T-helper 17 cell (primary cell): ENCODE measurements around the gene LRRC4. TPM values are rescaled to one million over a fixed set of nuclear protein-coding genes. Genes with fewer than 3 reads are reported as not detected.
A peak's percentile ranks its signal among the peaks of the same experiment; 100 is the strongest.

Experiments used
- ATAC-seq: fragments of 150-1000 bp; cut with Tn5 transposase; 2 replicates; pipeline ENCODE4 v1.10.0; 2021; ENCODE audit warnings: mild to moderate bottlenecking, moderate library complexity
- DNase-seq, 3 donors: peaks; one replicate each; pipeline versions ENCODE4 v3.0.0 to v3.0.0-alpha.2; 2020 to 2021
- H3K9me3 ChIP-seq: one replicate; pipeline ENCODE4 v1.7.0; 2013; ENCODE audit warnings: low read length, mild to moderate bottlenecking; ENCODE audit not compliant: control insufficient read depth, poor library complexity, severe bottlenecking
- H3K27ac Mint-ChIP-seq: one replicate; pipeline ENCODE4 v1.8.0; 2022; ENCODE audit warnings: mild to moderate bottlenecking, moderate library complexity, mixed read lengths
- H3K27me3 Mint-ChIP-seq: one replicate; pipeline ENCODE4 v1.8.0; 2022; ENCODE audit warnings: mixed read lengths
- H3K36me3 Mint-ChIP-seq: one replicate; pipeline ENCODE4 v1.8.0; 2022; ENCODE audit warnings: low read depth, mixed read lengths
- H3K4me1 Mint-ChIP-seq: one replicate; pipeline ENCODE4 v1.8.0; 2022; ENCODE audit warnings: mild to moderate bottlenecking, mixed read lengths
- H3K4me3 Mint-ChIP-seq: one replicate; pipeline ENCODE4 v1.8.0; 2022; ENCODE audit warnings: mild to moderate bottlenecking, moderate library complexity, mixed read lengths
- total RNA-seq, 4 donors: library from RNA in 2 of 4; stranded (reverse) in 2 of 4; gene quantifications; one replicate each; pipeline ENCODE4 v1.2.3 and lab custom pipeline; 2022 to 2026

LRRC4 gene
- total RNA-seq (under 1 TPM; 0.34 to 0.57 TPM), total RNA-seq (lab: John Stamatoyannopoulos, UW) (0 to 0.30 reads per million in 2 donors)

- Mint-ChIP-seq H3K27me3 (peaks cover 6% of the 10 kb centered on the region), H3K36me3 (peaks cover 2% of the 10 kb centered on the region)
Observed at GRCh38 chr7:128030654-128031611, at the start of gene LRRC4. Gene LRRC4 (minus strand): TSS chr7:128031437. CDS start chr7:128030640, 797 bp downstream.

GRCh38 chr7:128080169-128080568 is 48.9 kb upstream of the LRRC4 start:
- Mint-ChIP-seq H3K4me3 (no peak overlapping the region), H3K27ac (peak overlapping the region; percentile 51), H3K27me3 (no peaks in the 10 kb centered on the region), H3K4me1 (no peaks in the 10 kb centered on the region), H3K36me3 (no peaks in the 10 kb centered on the region)
- H3K9me3 ChIP-seq = no peaks in the 10 kb centered on the region
- DNase-seq (no peak), ATAC-seq (no peak)

More at GRCh38 chr7:128030654-128031611, at the start of gene LRRC4:
- DNase-seq (no peak), ATAC-seq (peak; percentile 44)
- peaks cover 23% of the 10 kb centered on the region for H3K4me1 Mint-ChIP-seq
- no peaks in the 10 kb centered on the region for H3K9me3 ChIP-seq
- no peak within 1 kb of the TSS for H3K27ac Mint-ChIP-seq
- peak within 1 kb of the TSS; percentile 93 for H3K4me3 Mint-ChIP-seq

- no peaks in the 10 kb centered on the region for H3K9me3 ChIP-seq
- H3K27ac Mint-ChIP-seq = peak overlapping the region; percentile 29
- DNase-seq (no peak), ATAC-seq (no peak)
- H3K36me3 Mint-ChIP-seq = no peaks in the 10 kb centered on the region
- no peak overlapping the region for H3K4me3 Mint-ChIP-seq
- H3K4me1 Mint-ChIP-seq = peaks cover 2% of the 10 kb centered on the region
- no peaks in the 10 kb centered on the region for H3K27me3 Mint-ChIP-seq
Observed at GRCh38 chr7:128078309-128078708, 47.1 kb upstream of the LRRC4 start.

- peaks cover 3% of the 10 kb centered on the region for H3K4me1 Mint-ChIP-seq
- DNase-seq (no peak), ATAC-seq (no peak)
- no peaks in the 10 kb centered on the region for H3K27me3 Mint-ChIP-seq
- no peaks in the 10 kb centered on the region for H3K36me3 Mint-ChIP-seq
- no peak overlapping the region for H3K4me3 Mint-ChIP-seq
- H3K27ac Mint-ChIP-seq = no peak overlapping the region
- H3K9me3 ChIP-seq = no peaks in the 10 kb centered on the region
Observed at GRCh38 chr7:128076796-128077271, 45.6 kb upstream of the LRRC4 start.

DNA sequence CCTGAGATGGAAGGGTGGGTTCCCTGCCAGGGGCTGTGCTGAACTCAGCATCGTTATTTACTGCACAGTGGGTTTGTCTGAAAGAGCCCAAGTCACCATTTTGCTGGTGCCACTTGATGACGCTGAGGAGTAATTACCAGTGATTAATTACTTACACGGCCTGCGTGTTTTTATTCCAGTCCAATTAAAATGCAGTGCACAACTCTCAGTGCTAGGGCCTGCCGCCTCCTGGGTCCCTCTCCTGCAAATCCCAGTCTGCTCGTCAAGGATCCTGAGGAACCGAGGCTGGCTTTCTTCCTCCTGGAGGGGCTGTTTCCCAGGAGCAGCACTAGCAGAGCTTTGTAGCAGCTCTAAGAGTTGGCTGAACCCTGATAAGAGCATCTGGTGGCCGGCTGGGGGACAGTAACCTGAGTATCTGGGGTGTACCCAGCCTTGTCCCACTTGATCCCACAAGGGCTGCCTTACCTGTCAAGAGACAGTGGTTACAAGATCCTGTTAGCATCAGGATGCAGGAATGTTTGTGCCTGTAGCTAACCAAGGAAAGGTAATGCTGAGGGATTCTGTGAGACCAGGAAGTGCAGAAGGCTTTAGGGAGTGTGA is 45.1 kb upstream of the LRRC4 start:
- no peak overlapping the region for H3K4me3 Mint-ChIP-seq
- no peak for DNase-seq
- ATAC-seq = no peak
- H3K36me3 Mint-ChIP-seq = no peaks in the 10 kb centered on the region
- peaks cover 3% of the 10 kb centered on the region for H3K4me1 Mint-ChIP-seq
- no peaks in the 10 kb centered on the region for H3K27me3 Mint-ChIP-seq
- no peak overlapping the region for H3K27ac Mint-ChIP-seq
- no peaks in the 10 kb centered on the region for H3K9me3 ChIP-seq

DNA sequence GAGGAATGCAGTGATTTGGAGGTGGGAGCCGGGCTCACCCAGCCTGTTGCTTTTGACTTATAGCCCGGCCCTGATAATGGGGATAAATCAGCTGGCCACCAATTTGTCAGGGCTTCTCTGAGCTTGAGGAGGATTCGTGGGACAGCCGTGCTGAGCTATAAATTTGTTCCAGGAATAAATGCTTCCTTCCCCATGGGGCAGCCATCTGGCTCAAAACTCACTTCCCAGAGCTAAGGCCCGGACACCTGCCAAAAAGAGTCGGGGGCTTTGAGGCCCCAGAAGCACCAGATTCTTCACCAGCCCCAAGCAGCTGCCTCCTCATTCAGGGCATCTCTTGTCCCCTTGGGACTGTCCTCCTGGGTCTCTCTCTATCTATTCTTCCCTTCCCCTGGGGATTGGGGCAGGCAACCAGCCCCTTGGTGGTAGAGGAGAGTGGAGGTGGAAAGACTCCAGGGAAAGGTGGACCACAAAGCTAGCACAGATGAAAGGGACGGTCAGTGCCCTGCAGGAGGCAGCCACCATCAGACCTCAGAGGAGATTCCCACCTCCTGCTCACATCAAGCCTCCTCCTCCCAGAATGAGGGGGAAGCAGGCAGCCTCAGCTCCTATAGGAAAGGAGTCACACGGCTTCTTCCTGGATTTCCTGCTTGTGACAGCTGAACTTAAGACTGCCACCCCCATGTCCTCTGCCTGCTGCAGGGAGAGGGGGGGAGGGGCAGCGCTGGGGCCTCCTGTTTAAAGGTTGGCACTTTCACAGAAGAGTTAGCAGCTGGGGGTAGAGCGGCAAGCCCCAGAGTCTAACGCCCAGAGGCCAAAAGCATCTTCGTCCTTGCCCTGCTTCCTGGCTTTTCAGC is 44.2 kb upstream of the LRRC4 start:
- no peak for ATAC-seq
- DNase-seq = no peak
- Mint-ChIP-seq H3K27ac (no peak overlapping the region), H3K4me1 (peaks cover 3% of the 10 kb centered on the region), H3K4me3 (no peak overlapping the region), H3K36me3 (no peaks in the 10 kb centered on the region), H3K27me3 (no peaks in the 10 kb centered on the region)
- no peaks in the 10 kb centered on the region for H3K9me3 ChIP-seq

GRCh38 chr7:128074736-128075135 is 43.5 kb upstream of the LRRC4 start:
- peaks cover 3% of the 10 kb centered on the region for H3K4me1 Mint-ChIP-seq
- no peak for DNase-seq
- no peaks in the 10 kb centered on the region for H3K27me3 Mint-ChIP-seq
- H3K27ac Mint-ChIP-seq = no peak overlapping the region
- no peaks in the 10 kb centered on the region for H3K36me3 Mint-ChIP-seq
- H3K4me3 Mint-ChIP-seq = no peak overlapping the region
- H3K9me3 ChIP-seq = no peaks in the 10 kb centered on the region
- ATAC-seq = no peak

DNA sequence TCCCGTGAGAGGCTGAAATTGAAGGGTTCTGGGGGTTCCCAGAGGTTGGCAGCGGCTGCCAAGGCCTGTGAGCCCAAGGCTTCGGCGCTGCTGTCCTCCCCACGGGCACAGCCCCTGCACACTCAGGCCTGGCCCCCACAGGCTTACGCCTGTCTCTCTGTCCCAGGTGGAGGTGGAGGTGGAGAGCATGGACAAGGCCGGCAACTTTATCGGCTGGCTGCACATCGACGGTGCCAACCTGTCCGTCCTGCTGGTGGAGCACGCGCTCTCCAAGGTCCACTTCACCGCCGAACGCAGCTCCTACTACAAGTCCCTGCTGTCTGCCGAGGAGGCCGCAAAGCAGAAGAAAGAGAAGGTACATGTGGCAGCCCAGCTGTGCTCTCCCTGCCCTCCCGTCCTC is 43.1 kb upstream of the LRRC4 start:
- no peak overlapping the region for H3K4me3 Mint-ChIP-seq
- no peaks in the 10 kb centered on the region for H3K36me3 Mint-ChIP-seq
- DNase-seq (no peak), ATAC-seq (no peak)
- no peaks in the 10 kb centered on the region for H3K9me3 ChIP-seq
- peaks cover 3% of the 10 kb centered on the region for H3K4me1 Mint-ChIP-seq
- H3K27ac Mint-ChIP-seq = no peak overlapping the region
- no peaks in the 10 kb centered on the region for H3K27me3 Mint-ChIP-seq

GRCh38 chr7:128073671-128074310 is 42.6 kb upstream of the LRRC4 start:
- no peaks in the 10 kb centered on the region for H3K9me3 ChIP-seq
- ATAC-seq (no peak), DNase-seq (no peak)
- Mint-ChIP-seq H3K4me1 (peaks cover 5% of the 10 kb centered on the region), H3K36me3 (no peaks in the 10 kb centered on the region), H3K4me3 (no peak overlapping the region), H3K27me3 (no peaks in the 10 kb centered on the region), H3K27ac (peak overlapping the region; percentile 67)

DNA sequence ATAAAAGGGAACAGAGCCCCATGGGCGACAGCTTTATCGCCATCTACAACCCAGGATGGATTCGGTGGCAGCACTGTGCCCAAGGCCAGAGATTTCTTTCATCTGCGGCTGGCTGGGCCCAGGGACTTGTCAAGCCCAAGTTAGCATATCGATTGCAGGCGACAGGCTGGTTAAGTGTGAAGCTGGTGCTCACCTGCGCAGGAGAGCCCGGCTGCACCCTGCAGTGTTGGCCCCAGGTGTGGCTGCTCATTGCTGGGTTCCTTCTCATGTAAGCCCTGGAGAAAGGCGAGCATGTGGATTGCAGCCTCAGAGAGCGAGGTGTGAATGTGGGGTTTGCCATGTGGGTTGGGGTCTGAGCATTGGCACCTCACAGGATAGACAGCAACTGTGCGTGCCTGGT is 40.6 kb upstream of the LRRC4 start:
- Mint-ChIP-seq H3K4me1 (peaks cover 8% of the 10 kb centered on the region), H3K27me3 (no peaks in the 10 kb centered on the region), H3K36me3 (no peaks in the 10 kb centered on the region), H3K27ac (no peak overlapping the region), H3K4me3 (no peak overlapping the region)
- no peaks in the 10 kb centered on the region for H3K9me3 ChIP-seq
- DNase-seq (no peak), ATAC-seq (no peak)

GRCh38 chr7:128071376-128071775 is 40.1 kb upstream of the LRRC4 start:
- DNase-seq = no peak
- Mint-ChIP-seq H3K27ac (no peak overlapping the region), H3K36me3 (no peaks in the 10 kb centered on the region), H3K4me3 (no peak overlapping the region), H3K27me3 (no peaks in the 10 kb centered on the region), H3K4me1 (peaks cover 8% of the 10 kb centered on the region)
- H3K9me3 ChIP-seq = no peaks in the 10 kb centered on the region
- ATAC-seq = no peak

- Mint-ChIP-seq H3K27ac (no peak overlapping the region), H3K4me1 (peaks cover 11% of the 10 kb centered on the region), H3K4me3 (no peak overlapping the region), H3K27me3 (no peaks in the 10 kb centered on the region), H3K36me3 (peaks cover 2% of the 10 kb centered on the region)
- ATAC-seq = no peak
- no peaks in the 10 kb centered on the region for H3K9me3 ChIP-seq
- DNase-seq = no peak
Observed at GRCh38 chr7:128069373-128070364, 38.4 kb upstream of the LRRC4 start.
